ENCODE results near the gene RAB6C.
A peak's percentile ranks its signal among the peaks of the same experiment; 100 is the strongest.
"Not testable (repeated sequence)": the region's sequence is repeated elsewhere in the genome, so short reads cannot be mapped to it uniquely, and the experiment has no call there.

The RAB6C gene

GRCh38 chr2:129958736-129959135 is 20.7 kb upstream of the RAB6C start:
- H3K9ac ChIP-seq (ENCODE audit: low read depth, low read length); H3K27me3 ChIP-seq (ENCODE audit: control insufficient read depth, insufficient read depth, low read length); H3K4me3 ChIP-seq (ENCODE audit: low read depth, low read length); H3K36me3 ChIP-seq (ENCODE audit: control insufficient read depth, insufficient read depth, low read length); H3K4me1 ChIP-seq (ENCODE audit: control insufficient read depth, insufficient read depth, low read length); H3K9me3 ChIP-seq (ENCODE audit: control insufficient read depth, insufficient read depth, low read length): not testable (repeated sequence)

GRCh38 chr2:129968605-129969004 is 10.9 kb upstream of the RAB6C start:
- not testable (repeated sequence) for H3K27me3 ChIP-seq (ENCODE audit: control insufficient read depth, insufficient read depth, low read length); H3K4me1 ChIP-seq (ENCODE audit: control insufficient read depth, insufficient read depth, low read length); H3K9ac ChIP-seq (ENCODE audit: low read depth, low read length); H3K4me3 ChIP-seq (ENCODE audit: low read depth, low read length); H3K36me3 ChIP-seq (ENCODE audit: control insufficient read depth, insufficient read depth, low read length); H3K9me3 ChIP-seq (ENCODE audit: control insufficient read depth, insufficient read depth, low read length)

GRCh38 chr2:129975016-129975774 is 4.3 kb upstream of the RAB6C start:
- H3K9me3 ChIP-seq (ENCODE audit: control insufficient read depth, insufficient read depth, low read length) = no peaks in the 10 kb centered on the region
- no peaks in the 10 kb centered on the region for H3K4me1 ChIP-seq (ENCODE audit: control insufficient read depth, insufficient read depth, low read length)
- peaks cover 14% of the 10 kb centered on the region for H3K27me3 ChIP-seq (ENCODE audit: control insufficient read depth, insufficient read depth, low read length)
- no peaks in the 10 kb centered on the region for H3K36me3 ChIP-seq (ENCODE audit: control insufficient read depth, insufficient read depth, low read length)
- no peak overlapping the region for H3K4me3 ChIP-seq (ENCODE audit: low read depth, low read length)
- H3K9ac ChIP-seq (ENCODE audit: low read depth, low read length) = no peak overlapping the region

GRCh38 chr2:129976969-129977368 is 2.5 kb upstream of the RAB6C start:
- H3K36me3 ChIP-seq (ENCODE audit: control insufficient read depth, insufficient read depth, low read length); H3K4me3 ChIP-seq (ENCODE audit: low read depth, low read length); H3K4me1 ChIP-seq (ENCODE audit: control insufficient read depth, insufficient read depth, low read length); H3K9ac ChIP-seq (ENCODE audit: low read depth, low read length); H3K9me3 ChIP-seq (ENCODE audit: control insufficient read depth, insufficient read depth, low read length): not testable (repeated sequence)
- H3K27me3 ChIP-seq (ENCODE audit: control insufficient read depth, insufficient read depth, low read length) = peaks cover 27% of the 10 kb centered on the region

GRCh38 chr2:129977986-129978385 is 1.5 kb upstream of the RAB6C start:
- H3K9me3 ChIP-seq (ENCODE audit: control insufficient read depth, insufficient read depth, low read length) = no peaks in the 10 kb centered on the region
- H3K9ac ChIP-seq (ENCODE audit: low read depth, low read length) = no peak overlapping the region
- no peak overlapping the region for H3K4me3 ChIP-seq (ENCODE audit: low read depth, low read length)
- no peaks in the 10 kb centered on the region for H3K4me1 ChIP-seq (ENCODE audit: control insufficient read depth, insufficient read depth, low read length)
- H3K27me3 ChIP-seq (ENCODE audit: control insufficient read depth, insufficient read depth, low read length) = peaks cover 27% of the 10 kb centered on the region
- H3K36me3 ChIP-seq (ENCODE audit: control insufficient read depth, insufficient read depth, low read length) = no peaks in the 10 kb centered on the region

GRCh38 chr2:129980246-129980645 is 780 bp downstream of the RAB6C start:
- H3K4me3 ChIP-seq (ENCODE audit: low read depth, low read length) = peak overlapping the region; percentile 41
- H3K4me1 ChIP-seq (ENCODE audit: control insufficient read depth, insufficient read depth, low read length); H3K9ac ChIP-seq (ENCODE audit: low read depth, low read length); H3K9me3 ChIP-seq (ENCODE audit: control insufficient read depth, insufficient read depth, low read length); H3K36me3 ChIP-seq (ENCODE audit: control insufficient read depth, insufficient read depth, low read length): not testable (repeated sequence)
- peaks cover 29% of the 10 kb centered on the region for H3K27me3 ChIP-seq (ENCODE audit: control insufficient read depth, insufficient read depth, low read length)

- not testable (repeated sequence) for H3K9me3 ChIP-seq (ENCODE audit: control insufficient read depth, insufficient read depth, low read length); H3K9ac ChIP-seq (ENCODE audit: low read depth, low read length); H3K4me3 ChIP-seq (ENCODE audit: low read depth, low read length); H3K36me3 ChIP-seq (ENCODE audit: control insufficient read depth, insufficient read depth, low read length); H3K4me1 ChIP-seq (ENCODE audit: control insufficient read depth, insufficient read depth, low read length)
- peaks cover 29% of the 10 kb centered on the region for H3K27me3 ChIP-seq (ENCODE audit: control insufficient read depth, insufficient read depth, low read length)
Observed at GRCh38 chr2:129981689-129982088, 2.2 kb downstream of the RAB6C start.

GRCh38 chr2:129984426-129984825 is 5.0 kb downstream of the RAB6C start:
- Histone ChIP-seq H3K9me3 (ENCODE audit: control insufficient read depth, insufficient read depth, low read length) (no peaks in the 10 kb centered on the region), H3K4me3 (ENCODE audit: low read depth, low read length) (no peak overlapping the region), H3K4me1 (ENCODE audit: control insufficient read depth, insufficient read depth, low read length) (no peaks in the 10 kb centered on the region), H3K27me3 (ENCODE audit: control insufficient read depth, insufficient read depth, low read length) (peaks cover 19% of the 10 kb centered on the region), H3K9ac (ENCODE audit: low read depth, low read length) (no peak overlapping the region), H3K36me3 (ENCODE audit: control insufficient read depth, insufficient read depth, low read length) (no peaks in the 10 kb centered on the region)

- Histone ChIP-seq H3K4me3 (ENCODE audit: low read depth, low read length) (peak overlapping the region; percentile 26), H3K27me3 (ENCODE audit: control insufficient read depth, insufficient read depth, low read length) (peaks cover 29% of the 10 kb centered on the region)
- H3K9me3 ChIP-seq (ENCODE audit: control insufficient read depth, insufficient read depth, low read length); H3K4me1 ChIP-seq (ENCODE audit: control insufficient read depth, insufficient read depth, low read length); H3K36me3 ChIP-seq (ENCODE audit: control insufficient read depth, insufficient read depth, low read length); H3K9ac ChIP-seq (ENCODE audit: low read depth, low read length): not testable (repeated sequence)
Observed at GRCh38 chr2:129992415-129993006, 13.0 kb downstream of the RAB6C start.

GRCh38 chr2:129993151-129993550 is 13.7 kb downstream of the RAB6C start:
- H3K4me1 ChIP-seq (ENCODE audit: control insufficient read depth, insufficient read depth, low read length) = not testable (repeated sequence)

GRCh38 chr2:129996657-129997237 is 17.3 kb downstream of the RAB6C start:
- H3K4me3 ChIP-seq (ENCODE audit: low read depth, low read length) = not testable (repeated sequence)

More at GRCh38 chr2:129993151-129993550, 13.7 kb downstream of the RAB6C start:
- H3K9ac ChIP-seq (ENCODE audit: low read depth, low read length); H3K36me3 ChIP-seq (ENCODE audit: control insufficient read depth, insufficient read depth, low read length); H3K9me3 ChIP-seq (ENCODE audit: control insufficient read depth, insufficient read depth, low read length): not testable (repeated sequence)
- H3K4me3 ChIP-seq (ENCODE audit: low read depth, low read length) = peak overlapping the region; percentile 26
- H3K27me3 ChIP-seq (ENCODE audit: control insufficient read depth, insufficient read depth, low read length) = peaks cover 29% of the 10 kb centered on the region

GRCh38 chr2:129998771-129999170 is 19.3 kb downstream of the RAB6C start:
- not testable (repeated sequence) for H3K9ac ChIP-seq (ENCODE audit: low read depth, low read length); H3K27me3 ChIP-seq (ENCODE audit: control insufficient read depth, insufficient read depth, low read length); H3K9me3 ChIP-seq (ENCODE audit: control insufficient read depth, insufficient read depth, low read length); H3K4me3 ChIP-seq (ENCODE audit: low read depth, low read length); H3K36me3 ChIP-seq (ENCODE audit: control insufficient read depth, insufficient read depth, low read length); H3K4me1 ChIP-seq (ENCODE audit: control insufficient read depth, insufficient read depth, low read length)

More at GRCh38 chr2:129996657-129997237, 17.3 kb downstream of the RAB6C start:
- not testable (repeated sequence) for H3K9ac ChIP-seq (ENCODE audit: low read depth, low read length); H3K4me1 ChIP-seq (ENCODE audit: control insufficient read depth, insufficient read depth, low read length); H3K9me3 ChIP-seq (ENCODE audit: control insufficient read depth, insufficient read depth, low read length); H3K36me3 ChIP-seq (ENCODE audit: control insufficient read depth, insufficient read depth, low read length)
- peaks cover 10% of the 10 kb centered on the region for H3K27me3 ChIP-seq (ENCODE audit: control insufficient read depth, insufficient read depth, low read length)

Data from iPS-15b (cell line).